ENCODE data around the gene KIAA0513. TPM values are rescaled to one million over a fixed set of nuclear protein-coding genes. Genes with fewer than 3 reads are reported as not detected.

The KIAA0513 gene
- total RNA-seq, 1 donor from 2014 or later, result 10.4 TPM

DNA sequence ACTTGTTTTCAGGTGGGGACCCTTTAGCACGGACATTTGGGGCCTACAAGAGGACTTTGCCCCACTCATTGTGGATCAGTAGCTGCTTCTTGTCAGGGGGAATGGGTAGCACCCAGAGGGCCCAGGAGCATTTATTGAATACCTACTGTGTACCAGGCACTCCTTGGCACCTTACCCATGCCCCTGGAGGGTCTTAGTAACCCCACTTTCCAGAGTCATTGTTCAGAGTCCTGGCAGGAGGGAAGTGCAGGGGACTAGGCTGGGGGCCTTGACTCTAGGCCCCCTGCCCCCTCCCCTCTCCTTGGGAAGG, 105.7 kb downstream of the KIAA0513 start:
- intact Hi-C loops (cut with DNase I), result loop anchor here (5.0 kb wide), 2 partner anchors 34 to 94 kb away; no protein-coding TSS in a partner anchor
- ATAC-seq (ENCODE audit: poor library complexity) (no peak), DNase-seq (no peak)

DNA sequence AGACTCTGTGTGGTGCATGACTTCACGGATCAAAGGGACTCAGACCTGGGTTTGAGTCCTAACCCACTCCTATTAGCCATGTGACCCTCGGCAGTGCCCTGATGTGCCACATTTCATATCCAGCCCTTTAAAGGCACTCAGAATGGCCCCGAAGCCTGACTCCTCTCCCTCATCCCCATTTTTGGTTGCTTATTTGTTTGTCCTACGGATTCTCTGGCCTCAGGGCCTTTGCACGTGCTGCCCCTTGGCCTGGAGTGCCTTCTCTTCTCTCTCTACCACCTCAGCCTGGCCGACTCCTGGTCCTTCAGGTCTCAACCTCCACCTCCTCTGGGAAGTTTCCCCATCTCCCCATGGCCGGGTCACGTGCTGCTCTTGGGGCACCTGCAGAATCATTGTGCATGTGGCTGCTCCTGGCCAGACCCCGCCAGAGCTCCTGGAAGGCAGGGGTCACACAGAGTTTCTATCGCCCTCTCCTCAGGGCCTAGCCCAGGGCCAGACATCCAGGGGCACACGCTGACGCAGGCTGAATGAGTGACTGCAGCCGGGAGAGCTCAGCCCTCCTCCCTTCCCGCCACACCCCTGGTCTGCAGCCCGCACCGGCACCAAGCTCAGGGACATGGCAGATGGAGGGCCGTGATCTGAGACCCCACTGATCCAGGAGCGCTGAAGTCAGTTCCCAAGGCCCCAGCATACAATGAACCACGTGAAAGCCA, 106.6 kb downstream of the KIAA0513 start:
- intact Hi-C loops (cut with DNase I), result loop anchor here (5.0 kb wide), 2 partner anchors 33 to 93 kb away; no protein-coding TSS in a partner anchor
- no peak for DNase-seq
- no peak for ATAC-seq (ENCODE audit: poor library complexity)

DNA sequence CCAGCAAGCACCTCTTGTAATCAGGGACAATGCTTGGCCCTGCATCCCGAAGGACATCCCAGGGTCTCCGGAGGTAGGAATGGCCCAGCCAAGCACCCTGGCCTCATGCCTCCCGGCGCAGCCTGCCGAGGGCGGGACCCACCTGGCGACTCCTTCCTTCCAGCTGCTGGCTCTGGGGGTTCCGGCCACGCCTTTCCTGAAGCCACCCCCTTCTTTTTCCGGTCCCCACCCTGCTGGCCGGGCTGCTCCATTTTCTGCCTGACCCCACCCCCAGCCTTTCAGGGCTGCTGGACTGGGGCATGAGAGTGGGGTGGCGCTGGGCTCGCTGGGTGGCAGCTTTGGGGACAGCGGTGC, 107.2 kb downstream of the KIAA0513 start:
- ATAC-seq (ENCODE audit: poor library complexity), result no peak
- DNase-seq, result peak; percentile 76
- intact Hi-C loops (cut with DNase I), result loop anchor here (5.0 kb wide), 2 partner anchors 33 to 93 kb away; no protein-coding TSS in a partner anchor

DNA sequence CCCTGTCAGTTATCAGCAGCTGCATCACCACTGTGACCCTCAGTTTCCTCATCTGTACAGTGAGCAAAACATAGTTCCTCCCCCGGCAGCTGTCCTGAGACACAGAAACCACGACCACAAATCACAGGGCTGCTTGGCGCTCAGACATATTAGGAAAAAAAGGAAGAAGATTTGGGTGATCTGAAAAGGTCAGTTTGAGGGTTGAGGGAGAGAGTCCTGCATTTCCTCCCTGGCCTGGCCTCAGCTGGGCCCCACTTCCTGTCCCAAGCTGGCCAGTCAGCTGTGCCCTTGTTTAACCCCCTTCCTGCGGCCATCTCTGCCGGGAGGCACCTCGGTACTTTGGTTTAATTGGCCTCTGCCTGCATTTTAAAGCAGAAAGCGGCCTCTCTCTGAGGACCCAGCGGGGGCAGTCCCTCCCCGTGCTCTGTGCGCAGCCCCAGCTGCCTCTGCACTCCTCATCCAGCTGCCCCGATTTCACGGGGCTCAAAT, 108.7 kb downstream of the KIAA0513 start:
- ATAC-seq (ENCODE audit: poor library complexity) (peak; percentile 24), DNase-seq (peak; percentile 69)
- intact Hi-C loops (cut with DNase I), result no loop called here

DNA sequence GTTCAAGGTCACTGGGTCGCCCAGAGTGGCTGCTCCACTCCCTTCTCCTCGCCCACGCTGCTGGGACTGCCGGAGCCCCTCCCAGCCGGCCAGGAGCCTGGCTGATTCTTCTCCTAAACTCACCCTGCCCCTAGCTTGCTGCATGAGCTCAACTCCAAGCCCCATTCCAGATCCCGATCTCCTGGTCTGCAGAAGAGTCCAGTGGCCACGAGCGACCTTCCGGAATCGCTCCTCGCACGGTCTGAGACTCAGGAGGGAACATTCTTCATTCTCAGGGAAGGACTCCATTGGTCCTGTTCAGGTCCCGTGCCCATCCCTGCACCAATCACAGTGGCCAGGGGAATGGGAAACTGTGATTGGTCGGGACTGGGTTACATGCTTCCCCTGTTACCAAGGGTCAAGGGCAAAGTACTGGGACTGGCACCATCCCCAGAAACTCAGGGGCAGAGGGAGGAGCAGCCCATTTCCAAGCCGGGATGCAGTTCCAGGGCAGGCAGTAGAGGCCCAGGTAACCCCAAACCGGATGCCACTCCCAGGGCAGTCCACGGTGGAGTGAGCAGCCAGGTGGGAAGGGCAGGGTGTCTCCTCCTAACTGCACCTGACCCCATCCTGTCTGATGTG, 109.2 kb downstream of the KIAA0513 start:
- ATAC-seq (ENCODE audit: poor library complexity), result peak; percentile 56
- peak; percentile 69 for DNase-seq
- intact Hi-C loops (cut with DNase I), result no loop called here

DNA sequence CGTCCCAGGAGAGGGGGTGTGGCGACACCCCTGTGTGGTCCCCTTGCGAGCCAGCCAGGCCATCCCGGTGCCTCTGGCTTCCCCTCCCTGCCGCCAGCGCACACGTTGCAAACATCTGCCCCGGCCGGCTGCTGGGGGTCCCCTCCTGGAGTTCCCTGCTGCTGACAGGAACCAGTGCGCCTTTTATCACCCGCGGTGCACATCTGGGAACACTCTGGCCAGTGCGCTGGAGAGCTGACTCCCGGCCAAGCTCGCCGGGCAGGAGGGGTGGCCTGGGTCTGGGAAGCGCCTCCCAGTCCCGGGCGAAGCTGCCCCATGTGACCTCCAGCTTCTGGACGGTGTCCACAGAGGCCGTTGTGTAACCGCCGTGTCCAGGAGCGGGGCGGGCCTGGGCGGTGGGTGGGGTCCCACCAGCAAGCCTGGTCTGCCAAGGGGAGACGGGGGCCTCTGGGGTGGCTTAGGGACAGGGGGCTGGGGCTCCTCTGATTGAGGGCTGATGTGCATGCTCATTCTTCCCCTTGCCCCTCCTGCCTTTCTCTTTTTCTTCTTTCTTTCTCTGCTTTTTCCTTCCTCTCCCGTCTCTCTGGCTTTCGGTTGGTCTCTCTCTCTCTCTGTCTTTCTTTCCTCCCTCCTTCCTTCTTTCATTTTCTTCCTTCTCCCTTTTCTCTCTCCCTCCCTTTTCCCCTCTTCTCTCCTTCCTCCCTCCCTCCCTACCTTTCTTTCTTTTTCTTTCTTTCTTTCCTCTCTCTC, 109.9 kb downstream of the KIAA0513 start:
- intact Hi-C loops (cut with DNase I), result no loop called here
- peak; percentile 96 for DNase-seq

DNA sequence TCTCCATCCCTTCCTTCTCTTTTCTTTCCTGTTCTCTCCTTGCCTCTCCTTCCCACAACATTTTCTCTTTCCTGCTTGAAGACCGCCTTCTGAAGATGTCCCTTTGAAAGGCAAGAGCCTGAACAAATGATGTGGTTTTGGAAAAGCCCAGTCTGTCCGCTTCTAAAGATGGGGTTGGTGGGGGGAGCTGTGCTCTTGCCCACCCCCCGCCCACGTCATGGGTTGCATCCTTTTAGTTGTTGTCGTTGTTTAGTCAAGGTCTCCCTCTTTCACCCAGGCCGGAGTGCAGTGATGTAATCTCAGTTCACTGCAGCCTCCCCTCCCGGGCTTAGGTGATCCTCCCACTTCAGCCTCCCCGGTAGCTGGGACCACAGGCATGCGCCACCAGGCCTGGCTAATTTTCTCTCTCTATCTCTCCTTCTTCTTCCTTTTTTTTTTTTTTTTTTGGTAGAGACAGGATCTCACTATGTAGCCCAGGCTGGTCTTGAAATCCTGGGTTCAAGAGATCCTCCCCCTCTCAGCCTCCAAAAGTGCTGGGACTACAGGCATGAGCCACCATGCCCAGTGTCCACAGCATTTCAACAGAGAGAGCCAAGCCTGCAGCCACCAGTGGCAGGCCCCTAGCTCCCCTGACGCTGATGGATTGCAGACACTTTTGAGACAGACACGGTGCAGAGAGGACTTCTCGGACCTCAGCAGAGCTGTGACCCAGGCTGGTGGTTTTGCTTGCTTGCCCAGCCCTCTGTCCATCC, 110.7 kb downstream of the KIAA0513 start:
- ATAC-seq (ENCODE audit: poor library complexity) (no peak), DNase-seq (no peak)
- intact Hi-C loops (cut with DNase I), result no loop called here

More for the DNA sequence above, 109.9 kb downstream of the KIAA0513 start:
- peak; percentile 96 for ATAC-seq (ENCODE audit: poor library complexity)

DNA sequence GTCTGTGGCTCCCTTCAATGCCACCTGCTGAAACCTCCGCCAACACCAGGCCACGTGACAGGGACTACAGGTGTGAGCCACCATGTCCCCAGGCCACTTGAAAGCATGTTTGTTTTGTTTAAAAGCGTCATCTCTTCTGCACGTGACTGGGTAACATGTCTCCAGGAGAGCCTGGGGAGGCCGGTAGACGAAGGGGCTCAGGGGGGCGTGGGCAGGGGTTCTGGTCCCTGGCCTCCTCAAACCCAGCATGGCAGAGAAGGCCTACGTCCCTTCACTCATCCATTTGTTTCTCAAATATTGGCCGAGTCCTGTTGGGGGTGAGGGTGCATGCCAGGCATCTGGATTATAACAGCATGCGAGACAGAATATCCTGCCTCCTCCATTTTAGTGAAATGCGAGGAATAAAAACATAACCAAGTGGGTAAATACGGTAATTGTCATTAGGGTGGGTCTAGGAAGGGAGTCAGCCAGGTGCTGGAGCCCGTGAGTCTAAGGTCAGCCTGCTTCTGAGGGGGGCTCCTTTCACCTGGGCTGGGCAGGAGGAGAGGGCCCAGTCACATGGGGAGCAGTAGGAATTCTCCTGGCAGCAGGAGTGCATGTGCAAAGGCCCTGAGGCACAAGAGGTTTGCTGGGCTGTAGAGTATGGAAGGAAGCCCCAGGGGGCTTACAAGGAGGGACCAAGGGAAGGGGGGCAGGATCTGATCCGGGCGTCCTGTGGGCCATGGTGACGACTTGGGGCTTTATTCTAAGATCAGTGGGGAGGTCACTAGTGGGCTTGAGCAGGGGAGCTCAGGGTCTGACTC, 111.4 kb downstream of the KIAA0513 start:
- intact Hi-C loops (cut with DNase I), result no loop called here
- DNase-seq, result no peak
- no peak for ATAC-seq (ENCODE audit: poor library complexity)

DNA sequence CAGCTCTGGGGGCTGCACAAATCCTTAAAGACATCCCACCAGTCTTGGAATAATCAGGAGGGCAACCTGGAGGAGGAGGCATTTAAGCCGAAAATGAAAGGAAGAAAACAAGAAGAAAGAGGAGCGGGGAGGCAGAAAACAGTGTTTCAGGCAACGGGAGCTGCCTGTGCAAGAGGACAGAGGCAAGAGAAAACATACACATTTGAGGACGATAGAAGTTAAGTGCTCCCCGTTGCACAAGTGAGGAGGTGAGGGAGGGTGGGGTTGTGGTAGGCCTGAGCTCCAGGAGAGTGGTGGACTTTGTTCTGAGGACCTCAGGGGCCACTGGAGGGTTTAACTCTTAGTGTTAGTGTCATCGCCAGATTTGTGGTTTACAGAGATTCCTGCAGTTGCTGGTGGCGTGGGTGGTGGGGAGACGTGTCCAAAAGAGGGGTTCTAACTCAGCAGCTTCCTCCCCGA, 112.3 kb downstream of the KIAA0513 start:
- no peak for DNase-seq
- no peak for ATAC-seq (ENCODE audit: poor library complexity)
- intact Hi-C loops (cut with DNase I), result no loop called here

DNA sequence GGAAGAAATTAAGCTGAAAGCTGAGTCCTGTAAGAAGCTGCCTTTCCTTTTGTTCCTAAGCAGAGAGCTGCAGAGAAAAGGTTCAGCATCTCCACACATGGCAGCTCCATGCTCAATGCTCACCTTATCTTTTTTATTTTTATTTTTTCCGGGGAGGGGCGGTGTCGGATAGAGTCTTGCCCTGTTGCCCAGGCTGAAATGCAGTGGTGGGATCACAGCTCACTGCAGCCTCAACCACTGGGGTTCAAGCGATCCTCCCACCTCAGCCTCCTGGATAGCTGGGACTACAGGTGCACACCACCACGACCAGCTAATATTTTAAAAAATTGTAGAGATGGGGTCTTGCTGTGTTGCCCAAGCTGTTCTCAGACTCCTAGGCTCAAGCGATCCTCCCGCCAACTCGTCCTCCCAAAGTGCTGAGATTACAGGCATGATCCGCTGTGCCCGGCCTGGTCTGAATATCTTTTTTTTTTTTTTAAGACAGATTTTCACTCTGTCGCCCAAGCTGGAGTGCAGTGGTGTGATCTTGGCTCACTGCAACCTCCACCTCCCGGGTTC, 112.9 kb downstream of the KIAA0513 start:
- no peak for ATAC-seq (ENCODE audit: poor library complexity)
- intact Hi-C loops (cut with DNase I), result no loop called here
- no peak for DNase-seq

DNA sequence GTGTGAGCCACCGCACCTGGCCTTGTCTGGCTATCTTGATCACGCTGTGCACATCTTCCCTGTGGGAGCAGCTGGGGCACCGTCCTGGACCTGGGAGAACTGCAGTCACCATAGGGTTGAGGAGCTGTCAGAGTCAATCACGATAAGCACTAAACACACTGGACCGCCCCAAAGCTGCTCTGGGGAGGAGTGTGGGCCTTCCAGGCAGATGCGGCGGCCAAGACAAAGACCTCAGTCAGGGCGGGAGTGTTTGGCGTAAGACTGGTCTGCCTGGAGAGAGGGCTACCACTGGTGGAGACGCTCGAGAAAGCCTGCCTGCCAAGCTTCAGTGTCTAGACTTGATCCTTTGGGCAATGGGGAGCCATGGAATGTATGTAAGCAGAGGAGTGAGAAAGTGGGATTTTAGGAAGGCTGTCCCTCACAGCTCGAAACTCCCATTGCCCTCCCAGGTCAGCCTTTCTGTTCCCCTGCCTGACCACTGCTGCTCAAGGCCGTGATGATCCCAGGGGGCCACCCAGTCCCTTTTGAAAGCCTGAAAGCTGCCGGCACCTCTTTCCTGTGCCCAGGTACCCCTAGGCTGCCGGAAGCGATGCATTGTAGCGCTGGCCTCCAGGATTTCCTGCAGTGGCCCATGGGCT, 114.0 kb downstream of the KIAA0513 start:
- ATAC-seq (ENCODE audit: poor library complexity) (no peak), DNase-seq (no peak)
- intact Hi-C loops (cut with DNase I), result no loop called here

DNA sequence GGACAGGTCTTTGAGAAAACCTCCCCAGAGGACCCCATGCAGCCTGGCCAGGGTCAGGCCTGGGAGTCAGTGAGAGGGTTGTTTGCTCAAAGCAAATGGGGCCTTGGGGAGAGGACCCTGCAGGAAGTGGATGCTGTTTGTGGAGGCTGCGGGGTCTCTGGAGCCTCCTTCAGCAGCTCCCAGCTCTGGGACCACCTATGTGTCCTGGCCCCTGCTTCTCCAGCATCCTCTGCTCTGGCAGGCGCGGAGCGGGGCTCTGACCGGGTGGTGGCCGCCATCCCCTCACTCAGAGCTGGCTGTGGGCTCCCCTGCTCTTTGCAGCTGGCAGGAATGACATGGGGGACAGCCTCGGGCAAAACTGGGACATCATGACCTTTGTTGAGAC, 114.5 kb downstream of the KIAA0513 start:
- DNase-seq (no peak), ATAC-seq (ENCODE audit: poor library complexity) (no peak)
- intact Hi-C loops (cut with DNase I), result no loop called here

DNA sequence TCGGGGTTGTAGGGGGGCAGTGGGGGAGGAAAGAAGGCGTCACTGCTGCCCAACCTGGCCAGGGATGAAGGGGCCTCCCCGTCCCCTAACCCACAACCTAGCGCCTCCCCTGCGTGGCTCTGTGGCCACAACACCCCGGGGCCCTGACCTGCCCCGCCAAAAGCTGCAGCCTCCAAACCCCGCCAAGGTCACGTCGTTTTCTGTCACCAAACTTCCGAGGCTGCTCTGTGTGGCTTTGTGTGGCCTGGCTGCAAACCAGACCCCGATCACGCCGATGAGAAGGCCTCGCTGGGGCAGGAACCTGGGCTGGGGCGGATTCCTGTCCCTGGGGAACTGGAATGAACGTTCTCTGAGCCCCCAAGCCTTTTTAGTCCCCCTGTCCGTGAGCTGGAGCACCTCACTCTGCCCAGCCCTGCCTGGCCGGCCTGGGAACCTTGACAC, 115.2 kb downstream of the KIAA0513 start:
- no peak for DNase-seq
- ATAC-seq (ENCODE audit: poor library complexity), result no peak
- intact Hi-C loops (cut with DNase I), result no loop called here

Other genes with a start within 250 kb of the KIAA0513 start
- gene CRISPLD2, start 207.8 kb upstream of the KIAA0513 start, total RNA-seq, result 23.5 TPM
- gene ZDHHC7, start 16.3 kb upstream of the KIAA0513 start, total RNA-seq, result 35.1 TPM
- not detected for gene CIBAR2, start 84.7 kb downstream of the KIAA0513 start, total RNA-seq

Data from Right ventricle myocardium superior (tissue), 1 donor.